ENCODE data around the gene NDRG4. TPM values are rescaled to one million over a fixed set of nuclear protein-coding genes. Genes with fewer than 3 reads are reported as not detected.

The NDRG4 gene
- total RNA-seq, 6 experiments from 2014 or later, result 0.76 to 2.9 (median 2.1) TPM

GRCh38 chr16:58509256-58510096, 9.5 kb downstream of the NDRG4 start:
- Histone ChIP-seq H3K9me3 (no peaks in the 10 kb centered on the region), H3K27ac (no peak overlapping the region), H3K4me3 (no peak overlapping the region), H3K4me1 (peaks cover 0 to 4% (median under 1%) of the 10 kb centered on the region in 4 donors), H3K27me3 (no peaks in the 10 kb centered on the region), H3K36me3 (no peaks in the 10 kb centered on the region)
- no peak for TF ChIP-seq POLR2A (IDR thresholded peaks at IDR 0.05)
- no peak for TF ChIP-seq CTCF (IDR thresholded peaks at IDR 0.05)
- intact Hi-C loops (cut with DNase I), result no loop called here
- peak in 1 of 3 donors; percentile 47 for DNase-seq
- ATAC-seq, result no peak
- WGBS (ENCODE audit: insufficient coverage, low coverage, low lambda C conversion rate, missing lambda C conversion rate), result no CpG with 5 or more reads among the region's 9 CpGs

GRCh38 chr16:58510097-58510775, 10.3 kb downstream of the NDRG4 start:
- peak in 1 of 3 donors; percentile 35 for DNase-seq
- ATAC-seq, result no peak
- intact Hi-C loops (cut with DNase I), result no loop called here
- no peaks in the 10 kb centered on the region for H3K9me3 ChIP-seq
- peaks cover 0 to 8% (median 3%) of the 10 kb centered on the region in 4 donors for H3K4me1 ChIP-seq
- WGBS (ENCODE audit: insufficient coverage, low coverage, low lambda C conversion rate, missing lambda C conversion rate), result 95% methylated on average over 11 of the region's 18 CpGs
- no peak overlapping the region for H3K4me3 ChIP-seq
- no peak for TF ChIP-seq POLR2A (IDR thresholded peaks at IDR 0.05)
- no peak for TF ChIP-seq CTCF (IDR thresholded peaks at IDR 0.05)
- H3K27me3 ChIP-seq, result no peaks in the 10 kb centered on the region
- H3K36me3 ChIP-seq, result no peaks in the 10 kb centered on the region
- H3K27ac ChIP-seq, result no peak overlapping the region

GRCh38 chr16:58510776-58511628, 11.1 kb downstream of the NDRG4 start:
- DNase-seq (peak in 1 of 3 donors; percentile 40), ATAC-seq (no peak)
- no peak for TF ChIP-seq CTCF (IDR thresholded peaks at IDR 0.05)
- TF ChIP-seq POLR2A (IDR thresholded peaks at IDR 0.05), result no peak
- intact Hi-C loops (cut with DNase I), result no loop called here
- WGBS (ENCODE audit: insufficient coverage, low coverage, low lambda C conversion rate, missing lambda C conversion rate), result 33% methylated on average over 10 of the region's 30 CpGs
- Histone ChIP-seq H3K36me3 (no peaks in the 10 kb centered on the region), H3K9me3 (no peaks in the 10 kb centered on the region), H3K27me3 (no peaks in the 10 kb centered on the region), H3K27ac (no peak overlapping the region), H3K4me3 (no peak overlapping the region), H3K4me1 (peaks cover 0 to 9% (median 3%) of the 10 kb centered on the region in 4 donors)
